Muscle of leg (tissue), 11 donors: ENCODE measurements around the gene SPRED1. TPM values are rescaled to one million over a fixed set of nuclear protein-coding genes. Genes with fewer than 3 reads are reported as not detected.

Experiments used
- DNase-seq: peaks from one replicate; pipeline ENCODE4 v3.0.0; 2013
- H3K27ac ChIP-seq: one replicate; pipeline ENCODE4 v1.5.1; 2013; ENCODE audit warnings: mild to moderate bottlenecking, low read length, control low read depth
- H3K27me3 ChIP-seq: one replicate; pipeline ENCODE4 v1.6.1; 2013; ENCODE audit warnings: low read length; ENCODE audit not compliant: control insufficient read depth, insufficient read depth
- H3K36me3 ChIP-seq: one replicate; pipeline ENCODE4 v1.6.1; 2013; ENCODE audit warnings: low read length; ENCODE audit not compliant: control insufficient read depth, insufficient read depth
- H3K4me1 ChIP-seq: one replicate; pipeline ENCODE4 v1.6.1; 2013; ENCODE audit warnings: low read length; ENCODE audit not compliant: control insufficient read depth, insufficient read depth
- H3K4me3 ChIP-seq: one replicate; pipeline ENCODE4 v1.5.1; 2013; ENCODE audit warnings: low read length, control low read depth
- H3K9me3 ChIP-seq: replicated peaks from 2 replicates; pipeline ENCODE4 v1.6.1; 2013; ENCODE audit warnings: low read depth, low read length; ENCODE audit not compliant: control insufficient read depth
- WGBS: methylation state at CpG from one replicate; pipeline ENCODE4 v1.1.5; 2013; ENCODE audit warnings: missing lambda C conversion rate; ENCODE audit not compliant: insufficient coverage; 5-methylcytosine and 5-hydroxymethylcytosine counted together
- polyA plus RNA-seq, 8 donors: library from polyadenylated mRNA; unstranded; fragments of 120-200 nt; gene quantifications; one replicate each; pipeline versions ENCODE4 v1.2.1 to v1.2.3, GENCODE V29; 2013; ENCODE audit warnings: inconsistent platforms in 1 of 8, low replicate concordance in 1 of 8; ENCODE audit not compliant: insufficient read length in 8 of 8, insufficient read depth in 1 of 8
- total RNA-seq: library from RNA; stranded (reverse); fragments of 120-200 nt; gene quantifications from one replicate; pipeline ENCODE4 v1.2.4, GENCODE V29; 2013

Gene SPRED1
- total and polyA plus RNA-seq, 9 donors = 21.4 to 50.5 (median 31.4) TPM

- Histone ChIP-seq H3K9me3 (no peaks in the 10 kb centered on the region), H3K27me3 (no peaks in the 10 kb centered on the region), H3K4me3 (peak overlapping the region; percentile 88), H3K4me1 (peaks cover 9% of the 10 kb centered on the region), H3K27ac (peak overlapping the region; percentile 93), H3K36me3 (no peaks in the 10 kb centered on the region)
- DNase-seq = no peak
- WGBS = no CpG with 5 or more reads among the region's 2 CpGs
Measured at GRCh38 chr15:38255690-38256089, 3.1 kb downstream of the SPRED1 start.

- no peak overlapping the region for H3K4me3 ChIP-seq
- peaks cover 4% of the 10 kb centered on the region for H3K4me1 ChIP-seq
- H3K27me3 ChIP-seq = no peaks in the 10 kb centered on the region
- 0% methylated on average over 1 of the region's 2 CpGs for WGBS
- DNase-seq = peak; percentile 34
- no peaks in the 10 kb centered on the region for H3K36me3 ChIP-seq
- H3K27ac ChIP-seq = peak overlapping the region; percentile 74
- H3K9me3 ChIP-seq = no peaks in the 10 kb centered on the region
Measured at GRCh38 chr15:38257676-38258075, 5.0 kb downstream of the SPRED1 start.

GRCh38 chr15:38259134-38259533 lies 6.5 kb downstream of the SPRED1 start:
- no peaks in the 10 kb centered on the region for H3K9me3 ChIP-seq
- no peaks in the 10 kb centered on the region for H3K27me3 ChIP-seq
- 43% methylated on average over 1 of the region's 2 CpGs for WGBS
- DNase-seq = no peak
- no peak overlapping the region for H3K4me3 ChIP-seq
- H3K4me1 ChIP-seq = peaks cover 6% of the 10 kb centered on the region
- H3K27ac ChIP-seq = no peak overlapping the region
- H3K36me3 ChIP-seq = no peaks in the 10 kb centered on the region

GRCh38 chr15:38260077-38260476 lies 7.4 kb downstream of the SPRED1 start:
- H3K27me3 ChIP-seq = no peaks in the 10 kb centered on the region
- H3K4me3 ChIP-seq = no peak overlapping the region
- H3K4me1 ChIP-seq = peaks cover 6% of the 10 kb centered on the region
- no CpG with 5 or more reads among the region's 2 CpGs for WGBS
- no peaks in the 10 kb centered on the region for H3K36me3 ChIP-seq
- H3K9me3 ChIP-seq = no peaks in the 10 kb centered on the region
- H3K27ac ChIP-seq = no peak overlapping the region
- DNase-seq = no peak

GRCh38 chr15:38263251-38263650 lies 10.6 kb downstream of the SPRED1 start:
- Histone ChIP-seq H3K9me3 (no peaks in the 10 kb centered on the region), H3K27ac (no peak overlapping the region), H3K4me1 (peaks cover 10% of the 10 kb centered on the region), H3K36me3 (no peaks in the 10 kb centered on the region), H3K4me3 (no peak overlapping the region), H3K27me3 (no peaks in the 10 kb centered on the region)
- WGBS = 86% methylated on average over 3 of the region's 3 CpGs
- no peak for DNase-seq

GRCh38 chr15:38263996-38264395 lies 11.4 kb downstream of the SPRED1 start:
- no peak overlapping the region for H3K4me3 ChIP-seq
- H3K9me3 ChIP-seq = no peaks in the 10 kb centered on the region
- 86% methylated on average over 1 of the region's 3 CpGs for WGBS
- no peaks in the 10 kb centered on the region for H3K27me3 ChIP-seq
- H3K36me3 ChIP-seq = peaks cover 2% of the 10 kb centered on the region
- no peak for DNase-seq
- no peak overlapping the region for H3K27ac ChIP-seq
- H3K4me1 ChIP-seq = peaks cover 10% of the 10 kb centered on the region

GRCh38 chr15:38266247-38266986 lies 13.8 kb downstream of the SPRED1 start:
- Histone ChIP-seq H3K4me3 (no peak overlapping the region), H3K4me1 (peaks cover 6% of the 10 kb centered on the region), H3K9me3 (no peaks in the 10 kb centered on the region), H3K36me3 (peaks cover 6% of the 10 kb centered on the region), H3K27me3 (no peaks in the 10 kb centered on the region), H3K27ac (peak overlapping the region; percentile 7)
- 67% methylated on average over 1 of the region's 7 CpGs for WGBS
- peak; percentile 71 for DNase-seq

GRCh38 chr15:38267421-38268022 lies 14.9 kb downstream of the SPRED1 start:
- Histone ChIP-seq H3K9me3 (no peaks in the 10 kb centered on the region), H3K36me3 (peaks cover 6% of the 10 kb centered on the region), H3K27me3 (no peaks in the 10 kb centered on the region), H3K4me1 (peaks cover 6% of the 10 kb centered on the region), H3K4me3 (no peak overlapping the region), H3K27ac (no peak overlapping the region)
- DNase-seq = no peak
- WGBS = no CpG with 5 or more reads among the region's 3 CpGs

- Histone ChIP-seq H3K4me3 (no peak overlapping the region), H3K4me1 (peaks cover 4% of the 10 kb centered on the region), H3K27me3 (no peaks in the 10 kb centered on the region), H3K36me3 (peaks cover 6% of the 10 kb centered on the region), H3K27ac (no peak overlapping the region), H3K9me3 (no peaks in the 10 kb centered on the region)
- no peak for DNase-seq
Measured at GRCh38 chr15:38271144-38271543, 18.5 kb downstream of the SPRED1 start.

- Histone ChIP-seq H3K4me1 (no peaks in the 10 kb centered on the region), H3K9me3 (no peaks in the 10 kb centered on the region), H3K36me3 (peaks cover 6% of the 10 kb centered on the region), H3K4me3 (no peak overlapping the region), H3K27me3 (no peaks in the 10 kb centered on the region), H3K27ac (no peak overlapping the region)
- no CpG with 5 or more reads among the region's 3 CpGs for WGBS
- no peak for DNase-seq
Measured at GRCh38 chr15:38271895-38272294, 19.3 kb downstream of the SPRED1 start.
